Measurements from ENCODE around the gene PILRA. TPM values are rescaled to one million over a fixed set of nuclear protein-coding genes. Genes with fewer than 3 reads are reported as not detected.

PILRA gene
- total and polyA plus RNA-seq, 2 of the 13 experiments (the other 11 are each of a cell fraction or from before 2014, with no cell fraction given): 0.13 to 1.3 TPM

GRCh38 chr7:100428199-100428966 is 55.1 kb downstream of the PILRA start, which contains the start of gene ZCWPW1 (continued):
- TF ChIP-seq ZNF691 (CRISPR knock-in tag; IDR thresholded peaks at IDR 0.05; ENCODE audit: borderline replicate concordance, low read depth): peak; percentile 29; the same call in 1 of the 2 replicates
- peak; percentile 92 for TF ChIP-seq HNRNPH1 (optimal IDR thresholded peaks at IDR 0.05; ENCODE audit: low read depth, low read length)
- TF ChIP-seq REST (IDR thresholded peaks at IDR 0.05; ENCODE audit: borderline replicate concordance in 1 of 2, low read depth in 1 of 2, low read length in 2 of 2): no peak
- 0 out of 2 replicates have a peak, but pooled peaks have one; percentile 44 for TF ChIP-seq MZF1 (CRISPR knock-in tag; IDR thresholded peaks at IDR 0.05; ENCODE audit: borderline replicate concordance)
- no peak for TF ChIP-seq NFRKB (IDR thresholded peaks at IDR 0.05)
- TF ChIP-seq ZFP62 (CRISPR knock-in tag; IDR thresholded peaks at IDR 0.05): no peak
- peak; percentile 6; the same call in 1 of the 2 replicates for TF ChIP-seq STAG1 (CRISPR knock-in tag; IDR thresholded peaks at IDR 0.05)
- TF ChIP-seq ZNF672 (CRISPR knock-in tag; IDR thresholded peaks at IDR 0.05): no peak
- TF ChIP-seq CBFB (CRISPR knock-in tag; IDR thresholded peaks at IDR 0.05): no peak; the same call in 1 of the 2 replicates
- peak; percentile 9 for TF ChIP-seq JARID2 (CRISPR knock-in tag; IDR thresholded peaks at IDR 0.05; ENCODE audit: insufficient replicate concordance)
- peak; percentile 45; the same call in 1 of the 2 replicates for TF ChIP-seq ZNF430 (CRISPR knock-in tag; IDR thresholded peaks at IDR 0.05)
- TF ChIP-seq CENPX (CRISPR knock-in tag; IDR thresholded peaks at IDR 0.05): no peak
- no peak for TF ChIP-seq KAT2B (IDR thresholded peaks at IDR 0.05; ENCODE audit: borderline replicate concordance, low read depth, low read length)
- peak; percentile 92 for TF ChIP-seq ZNF558 (CRISPR knock-in tag; IDR thresholded peaks at IDR 0.05; ENCODE audit: borderline replicate concordance)
- peak; percentile 76; the same call in 1 of the 2 replicates for TF ChIP-seq TEAD2 (CRISPR knock-in tag; IDR thresholded peaks at IDR 0.05)
- TF ChIP-seq NCOR1 (IDR thresholded peaks at IDR 0.05; ENCODE audit: borderline replicate concordance, low read length): peak; percentile 6; the same call in 1 of the 2 replicates
- no peak for TF ChIP-seq ZBTB49 (CRISPR knock-in tag; IDR thresholded peaks at IDR 0.05; ENCODE audit: borderline replicate concordance)
- no peak; the same call in 1 of the 2 replicates for TF ChIP-seq LBX2 (CRISPR knock-in tag; IDR thresholded peaks at IDR 0.05; ENCODE audit: borderline replicate concordance)
- TF ChIP-seq KLF9 (CRISPR knock-in tag; IDR thresholded peaks at IDR 0.05; ENCODE audit: low read depth): 0 out of 2 replicates have a peak, but pooled peaks have one; percentile 6
- TF ChIP-seq DPF2 (CRISPR knock-in tag; IDR thresholded peaks at IDR 0.05; ENCODE audit: borderline replicate concordance, low read depth): no peak
- TF ChIP-seq FOXM1 (CRISPR knock-in tag; IDR thresholded peaks at IDR 0.05): peak; percentile 73
- TF ChIP-seq FOXA1 (IDR thresholded peaks at IDR 0.05): no peak
- peak; percentile 30; the same call in 1 of the 2 replicates for TF ChIP-seq FOXA1 (CRISPR knock-in tag; IDR thresholded peaks at IDR 0.05)
- TF ChIP-seq MXD4 (CRISPR knock-in tag; IDR thresholded peaks at IDR 0.05): no peak; the same call in none of the 2 replicates

Measured in HepG2 (cell line).